Activated CD8-positive, alpha-beta memory T cell treated with anti-CD3 and anti-CD28 coated beads for 48 hours (primary cell): ENCODE measurements around the gene NAT8L.

Experiments used
- DNase-seq, 3 experiments: peaks; one replicate each; pipeline ENCODE4 v3.0.0-alpha.2; 2020; ENCODE audit warnings: low read depth in 2 of 3, low spot score in 2 of 3

Gene NAT8L

GRCh38 chr4:2063557-2064275 is 4.6 kb downstream of the NAT8L start:
- DNase-seq, result no peak

DNA sequence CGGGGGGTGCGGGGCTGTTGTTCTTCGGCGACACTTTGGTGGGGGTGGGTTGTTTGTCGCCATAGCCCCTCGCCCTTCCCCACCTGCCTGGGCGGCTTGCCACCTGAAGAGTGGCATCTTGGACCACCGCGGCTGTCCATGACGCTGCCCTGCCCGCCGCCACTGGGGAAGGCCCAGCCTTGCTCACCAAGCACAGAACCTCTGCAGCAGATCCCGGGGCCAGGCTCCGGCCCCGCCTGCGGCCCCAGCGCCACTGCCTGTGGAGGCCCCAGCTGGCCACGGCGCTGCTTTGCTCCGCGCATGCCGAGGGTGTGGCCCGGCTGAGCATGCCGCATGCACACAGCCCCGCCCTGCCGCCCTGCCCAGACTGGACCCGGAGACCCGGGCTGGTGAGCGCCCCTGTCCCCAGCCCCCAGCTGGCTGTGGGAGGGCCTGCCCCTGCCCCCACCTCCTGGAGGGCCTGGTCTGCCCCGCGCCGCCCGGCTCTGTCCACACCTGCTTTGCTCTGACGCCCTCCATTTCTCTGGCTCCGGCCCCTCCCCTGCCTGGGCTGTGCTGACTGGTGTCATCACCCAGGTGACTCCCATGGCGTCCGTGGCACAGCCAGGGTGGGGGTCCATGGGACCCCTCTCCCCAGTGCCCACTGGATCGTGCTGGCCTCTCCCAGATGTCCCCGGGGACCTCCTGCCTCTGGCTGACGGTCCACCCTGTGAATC is 5.3 kb downstream of the NAT8L start:
- no peak for DNase-seq

DNA sequence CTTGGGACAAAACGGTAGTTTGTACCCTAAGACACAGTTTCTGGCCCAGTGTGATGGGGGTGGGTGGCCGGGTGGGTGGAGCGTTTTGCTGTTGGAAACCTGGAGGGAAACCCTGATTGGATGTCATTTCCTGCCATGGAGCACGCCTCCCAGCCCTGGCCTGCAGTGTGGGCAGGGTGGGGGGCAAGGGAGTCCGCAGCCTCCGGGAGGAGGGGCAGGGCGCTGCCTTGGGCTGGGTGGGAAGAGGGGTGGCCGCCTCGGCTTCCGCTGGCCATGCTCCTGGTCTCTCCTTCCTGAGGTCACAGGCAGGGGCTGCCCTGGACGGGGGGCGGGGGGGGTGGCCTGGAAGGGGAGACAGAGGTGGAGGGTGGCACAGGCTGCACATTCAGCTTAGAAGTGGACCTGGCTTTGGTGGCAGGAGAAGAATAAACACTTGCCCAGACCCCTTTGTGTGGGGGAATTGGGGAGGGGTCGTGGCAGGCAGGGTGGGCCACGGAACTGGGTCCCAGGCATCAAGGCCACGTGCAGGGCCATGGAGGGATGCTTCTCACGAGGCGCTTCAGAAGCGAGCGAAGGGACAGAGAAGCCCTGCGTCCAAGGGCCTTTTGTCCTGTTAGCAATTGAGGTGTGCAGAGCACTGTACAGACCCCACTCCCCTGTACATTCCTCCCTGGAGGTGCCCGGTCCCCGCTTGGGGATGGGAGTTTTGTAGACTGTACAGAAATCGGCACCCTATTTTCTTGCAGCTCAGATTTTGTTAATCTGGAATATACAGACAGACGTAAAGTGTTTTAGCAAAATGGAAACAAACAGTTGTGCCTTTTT is 6.2 kb downstream of the NAT8L start:
- DNase-seq, result no peak

- DNase-seq, result no peak
Measured at GRCh38 chr4:2066011-2066551, 7.0 kb downstream of the NAT8L start.

GRCh38 chr4:2066571-2067445 is 7.7 kb downstream of the NAT8L start:
- DNase-seq, result no peak

- no peak for DNase-seq
Measured at GRCh38 chr4:2067446-2068197, 8.5 kb downstream of the NAT8L start.

DNA sequence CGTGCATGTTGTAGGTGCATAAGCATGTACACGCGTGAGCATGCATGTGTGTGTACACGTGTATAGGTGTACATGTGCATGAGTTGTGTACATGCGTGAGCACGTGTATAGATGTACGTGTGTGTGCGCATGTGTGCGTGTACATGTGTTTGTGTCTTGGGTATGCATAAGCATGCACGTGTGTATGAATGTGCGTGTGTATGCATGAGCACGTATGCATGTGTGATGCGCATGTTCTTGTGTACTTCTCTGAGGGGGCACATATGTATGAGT is 9.0 kb downstream of the NAT8L start:
- DNase-seq, result no peak

- no peak for DNase-seq
Measured at GRCh38 chr4:2068566-2068965, 9.4 kb downstream of the NAT8L start.

- no peak for DNase-seq
Measured at GRCh38 chr4:2069161-2069971, 10.2 kb downstream of the NAT8L start.

DNA sequence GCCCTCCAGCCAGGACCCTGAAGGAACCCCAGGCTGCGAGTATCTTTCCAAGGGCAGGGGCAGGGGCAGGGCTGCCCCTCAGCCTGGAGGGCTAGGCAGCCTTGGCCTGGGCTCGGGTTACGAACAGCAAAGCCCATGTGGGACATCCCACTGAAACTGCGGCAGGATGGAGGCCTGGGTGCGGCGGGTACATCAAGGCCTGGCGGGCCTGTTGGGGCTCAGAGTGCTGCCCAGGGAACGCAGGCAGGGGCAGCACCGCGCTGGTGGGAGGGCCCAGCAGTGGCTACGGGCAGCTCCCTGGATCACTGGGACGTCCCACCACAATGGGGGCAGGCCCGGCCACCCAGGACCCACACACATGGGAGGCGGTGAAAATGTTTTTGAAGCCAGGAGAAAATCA is 10.9 kb downstream of the NAT8L start:
- DNase-seq, result no peak

DNA sequence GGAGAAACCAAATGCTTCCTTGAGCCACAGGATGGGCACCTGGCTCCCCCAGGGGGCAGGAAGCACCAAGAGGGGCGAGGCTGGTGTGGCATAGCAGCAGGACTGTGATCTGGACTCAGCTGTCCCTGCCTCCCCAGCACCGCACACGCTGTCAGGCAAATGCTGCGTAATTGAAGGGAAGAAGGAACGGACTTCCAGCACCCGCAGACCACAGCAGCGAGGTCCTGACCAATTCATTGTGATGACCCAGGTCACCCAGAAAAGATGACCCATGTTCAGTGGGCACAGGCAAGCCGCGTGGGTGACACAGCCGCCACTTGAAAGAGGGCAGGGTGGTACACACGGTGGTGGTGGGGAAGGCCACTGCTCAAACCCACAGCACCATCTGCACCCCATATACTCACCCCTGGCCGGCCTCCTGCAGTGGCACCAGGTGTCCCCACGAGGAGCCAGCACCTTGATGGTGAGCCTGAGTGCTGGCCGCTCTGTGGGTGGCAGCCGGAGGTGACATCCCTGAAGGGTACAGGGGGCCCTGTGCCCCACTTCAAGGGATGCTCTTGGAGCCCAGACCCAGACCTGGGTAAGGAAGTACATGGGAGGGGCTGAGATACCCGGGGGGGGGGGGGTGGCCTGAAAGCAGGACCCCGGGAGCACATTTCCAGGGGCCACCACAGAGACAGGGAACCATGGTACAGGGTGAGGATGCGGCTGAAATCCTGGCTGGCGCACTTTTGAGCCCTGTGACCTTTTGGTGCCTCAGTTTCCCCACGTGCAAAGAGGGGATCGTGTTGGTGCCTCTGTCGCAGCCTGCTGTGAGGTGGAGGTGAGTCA is 11.5 kb downstream of the NAT8L start:
- no peak for DNase-seq

- no peak for DNase-seq
Measured at GRCh38 chr4:2071252-2071911, 12.3 kb downstream of the NAT8L start.

GRCh38 chr4:2071912-2072867 is 13.1 kb downstream of the NAT8L start:
- no peak for DNase-seq

DNA sequence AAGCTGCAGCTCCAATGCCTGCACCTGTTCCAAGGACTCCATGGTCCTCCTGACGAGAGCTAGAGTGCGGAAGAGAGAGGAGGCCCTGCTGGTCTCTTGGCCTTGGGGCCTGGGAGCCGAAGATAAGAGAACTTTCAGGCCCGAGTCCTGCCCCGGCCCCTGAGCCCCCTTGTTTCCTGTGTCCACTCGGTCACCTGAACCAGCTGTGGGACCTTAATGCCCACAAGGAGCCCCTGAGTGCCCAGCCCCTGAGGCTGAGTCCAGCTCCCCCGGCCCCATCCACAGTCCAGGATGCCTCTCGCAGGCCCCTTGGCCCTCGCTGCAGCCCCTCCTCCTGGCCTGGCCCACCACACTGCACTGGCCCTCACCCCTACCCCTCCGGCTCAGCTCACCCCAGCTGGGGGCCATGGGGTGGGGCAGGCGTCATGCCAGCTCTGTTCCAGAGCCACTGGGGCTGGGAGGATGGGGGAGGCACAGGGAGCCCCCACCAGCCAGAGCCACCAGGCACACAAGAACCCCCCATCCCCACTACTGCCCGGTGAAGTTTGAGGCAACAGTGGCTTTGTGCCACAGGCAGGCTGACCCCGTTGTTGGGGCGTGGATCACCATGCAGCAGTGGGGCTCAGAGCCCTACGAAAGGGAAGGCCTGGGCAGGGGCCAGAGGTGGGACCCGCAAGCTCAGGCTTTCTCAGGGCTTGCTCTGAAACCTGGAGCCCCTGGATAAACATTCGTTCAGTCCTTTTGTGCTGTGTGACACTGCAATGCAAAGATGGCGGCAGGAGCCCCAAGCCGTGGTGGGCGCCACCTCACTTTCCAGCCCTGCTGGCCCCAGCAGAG is 14.1 kb downstream of the NAT8L start:
- no peak for DNase-seq

GRCh38 chr4:2073808-2074481 is 14.8 kb downstream of the NAT8L start:
- DNase-seq, result no peak
